HepG2 (cell line): Measurements from ENCODE around the gene SPAG5. TPM values are rescaled to one million over a fixed set of nuclear protein-coding genes. Genes with fewer than 3 reads are reported as not detected.
A peak's percentile ranks its signal among the peaks of the same experiment; 100 is the strongest.

Experiments
- GABPB1 ChIP-seq: IDR thresholded peaks from 2 replicates; pipeline ENCODE4 v1.6.1; 2016; ENCODE audit warnings: mild to moderate bottlenecking, missing genetic modification reagents, moderate library complexity, missing compliant biosample characterization
- HDAC6 ChIP-seq: fragments of 200-600 bp; sonication (generic); IDR thresholded peaks from 2 replicates; pipeline ENCODE4 v1.7.0; 2017; ENCODE audit warnings: mild to moderate bottlenecking, antibody characterized with exemption, low read length, low read depth
- MEIS2 ChIP-seq: sonication (generic); formaldehyde crosslinking; IDR thresholded peaks from 2 replicates; pipeline ENCODE4 v1.9.0; 2021; ENCODE audit warnings: mild to moderate bottlenecking, missing genetic modification reagents
- RNF2 ChIP-seq: fragments of 450-650 bp; conservative IDR thresholded peaks from 2 replicates; pipeline ENCODE4 v1.6.1; 2016; ENCODE audit warnings: low read depth
- SRY ChIP-seq: sonication (generic); formaldehyde crosslinking; IDR thresholded peaks from 2 replicates; pipeline ENCODE4 v1.8.0; 2022; ENCODE audit warnings: mild to moderate bottlenecking, missing genetic modification reagents
- TBX2 ChIP-seq: sonication (generic); formaldehyde crosslinking; IDR thresholded peaks from 2 replicates; pipeline ENCODE4 v1.5.0; 2020; ENCODE audit warnings: missing genetic modification reagents, mild to moderate bottlenecking, borderline replicate concordance
- ZNF124 ChIP-seq: sonication (generic); formaldehyde crosslinking; IDR thresholded peaks from 2 replicates; pipeline ENCODE4 v1.4.0; 2020; ENCODE audit warnings: missing genetic modification reagents
- ZNF138 ChIP-seq: sonication (generic); formaldehyde crosslinking; IDR thresholded peaks from 2 replicates; pipeline ENCODE4 v1.5.0; 2020; ENCODE audit warnings: mild to moderate bottlenecking, low read depth, missing genetic modification reagents
- ZNF30 ChIP-seq: sonication (generic); formaldehyde crosslinking; IDR thresholded peaks from 2 replicates; pipeline ENCODE4 v1.5.0; 2020; ENCODE audit warnings: mild to moderate bottlenecking, missing genetic modification reagents
- ZNF367 ChIP-seq: sonication (generic); formaldehyde crosslinking; IDR thresholded peaks from 2 replicates; pipeline ENCODE4 v1.4.0; 2020; ENCODE audit warnings: missing genetic modification reagents, borderline replicate concordance
- ZNF615 ChIP-seq: sonication (generic); formaldehyde crosslinking; IDR thresholded peaks from 2 replicates; pipeline ENCODE4 v1.5.0; 2020; ENCODE audit warnings: mild to moderate bottlenecking, missing genetic modification reagents, borderline replicate concordance
- ZNF839 ChIP-seq: sonication (generic); formaldehyde crosslinking; IDR thresholded peaks from 2 replicates; pipeline ENCODE4 v1.4.0; 2020; ENCODE audit warnings: missing genetic modification reagents, mild to moderate bottlenecking, borderline replicate concordance
- ZSCAN25 ChIP-seq: sonication (generic); formaldehyde crosslinking; IDR thresholded peaks from 2 replicates; pipeline ENCODE4 v1.8.0; 2022; ENCODE audit warnings: mild to moderate bottlenecking, missing genetic modification reagents
- polyA plus RNA-seq, 8 experiments: library from polyadenylated mRNA; depleted of rRNA in 3 of 8; stranded (reverse) in 7 of 8; unstranded in 1 of 8; fragments of >200 nt; fragmentation: Illumina TruSeq in 4 of 8; extraction: Trizol in 4 of 8; gene quantifications; 2 replicates each; pipeline versions ENCODE4 v1.2.1 to v1.2.3, GENCODE V29; 2011 to 2016; ENCODE audit warnings: low read depth in 4 of 8, missing spikeins in 1 of 8, mixed read lengths in 1 of 8; ENCODE audit not compliant: insufficient read depth in 1 of 8
- total RNA-seq, 5 experiments: library from RNA; depleted of rRNA; stranded (reverse); fragments of >200 nt; fragmentation: Illumina TruSeq; extraction: Trizol; gene quantifications; 2 replicates each; pipeline ENCODE4 v1.2.3, GENCODE V29; 2016; ENCODE audit warnings: low read depth in 1 of 5
- TF ChIP-seq, protein P1 (sequence below): sonication (generic); formaldehyde crosslinking; IDR thresholded peaks from 2 replicates; pipeline ENCODE4 v1.4.0; 2020; ENCODE audit warnings: mild to moderate bottlenecking, missing genetic modification reagents
- TF ChIP-seq, protein P2 (sequence below): sonication (generic); formaldehyde crosslinking; IDR thresholded peaks from 2 replicates; pipeline ENCODE4 v1.4.0; 2020; ENCODE audit warnings: mild to moderate bottlenecking, missing genetic modification reagents

Gene SPAG5
- total and polyA plus RNA-seq, 2 of the 13 experiments (the other 11 are each of a cell fraction or from before 2014, with no cell fraction given), result 41.4 to 98.0 TPM

DNA sequence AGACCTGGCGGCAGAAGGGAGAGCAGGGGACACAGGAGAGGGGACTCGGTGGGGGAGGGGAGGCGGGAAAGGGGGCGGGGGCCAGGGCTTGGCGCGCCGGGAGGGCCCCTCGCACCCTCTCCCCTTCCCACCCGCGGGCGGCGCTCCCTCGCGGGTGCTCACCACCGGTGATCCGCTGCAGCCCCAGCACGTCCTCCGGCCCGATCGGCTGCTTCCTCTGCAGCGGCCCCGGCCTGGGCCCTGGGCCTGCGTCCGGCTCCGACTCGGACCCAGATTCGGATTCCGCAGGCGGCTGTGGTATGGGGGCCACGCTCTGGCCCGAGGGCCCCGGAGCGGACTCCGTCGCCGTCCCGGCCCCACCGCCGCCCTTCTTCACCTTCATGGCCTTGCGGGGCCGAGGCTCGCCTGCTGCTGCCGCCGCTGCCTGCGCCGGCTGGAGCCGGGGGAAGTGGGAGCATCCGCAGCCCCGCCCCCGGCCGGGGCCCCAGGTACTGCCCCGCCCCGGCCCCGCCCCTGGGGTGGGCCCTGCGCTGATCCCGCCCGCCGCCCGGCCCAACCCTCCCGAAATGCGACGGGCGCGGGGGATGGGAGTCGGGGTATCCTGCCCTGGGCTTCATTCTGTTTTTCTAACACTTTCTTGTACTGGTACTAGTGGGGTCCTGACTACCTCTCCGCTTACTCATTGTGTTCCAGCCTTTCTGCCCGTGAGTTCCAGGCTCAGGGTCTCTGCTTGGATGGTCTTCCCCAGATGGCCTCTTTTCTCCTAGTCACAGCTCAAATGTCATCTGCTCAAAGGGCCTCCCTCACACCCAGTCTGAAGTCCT, 46.4 kb downstream of the SPAG5 start, which contains the start of gene UNC119 (continued):
- TF ChIP-seq ZNF839 (no peak), MEIS2 (CRISPR knock-in tag) (no peak), HDAC6 (no peak), ZNF30 (CRISPR knock-in tag) (0 out of 2 replicates have a peak, but pooled peaks have one; percentile 43), RNF2 (no peak), ZNF124 (CRISPR knock-in tag) (no peak), ZNF138 (CRISPR knock-in tag) (no peak), ZSCAN25 (CRISPR knock-in tag) (no peak), GABPB1 (CRISPR knock-in tag) (peak; percentile 63; the same call in 1 of the 2 replicates), ZNF615 (no peak), TBX2 (CRISPR knock-in tag) (no peak), SRY (CRISPR knock-in tag) (peak; percentile 64; the same call in 1 of the 2 replicates), ZNF367 (CRISPR knock-in tag) (no peak)
- TF ChIP-seq, protein P1, sequence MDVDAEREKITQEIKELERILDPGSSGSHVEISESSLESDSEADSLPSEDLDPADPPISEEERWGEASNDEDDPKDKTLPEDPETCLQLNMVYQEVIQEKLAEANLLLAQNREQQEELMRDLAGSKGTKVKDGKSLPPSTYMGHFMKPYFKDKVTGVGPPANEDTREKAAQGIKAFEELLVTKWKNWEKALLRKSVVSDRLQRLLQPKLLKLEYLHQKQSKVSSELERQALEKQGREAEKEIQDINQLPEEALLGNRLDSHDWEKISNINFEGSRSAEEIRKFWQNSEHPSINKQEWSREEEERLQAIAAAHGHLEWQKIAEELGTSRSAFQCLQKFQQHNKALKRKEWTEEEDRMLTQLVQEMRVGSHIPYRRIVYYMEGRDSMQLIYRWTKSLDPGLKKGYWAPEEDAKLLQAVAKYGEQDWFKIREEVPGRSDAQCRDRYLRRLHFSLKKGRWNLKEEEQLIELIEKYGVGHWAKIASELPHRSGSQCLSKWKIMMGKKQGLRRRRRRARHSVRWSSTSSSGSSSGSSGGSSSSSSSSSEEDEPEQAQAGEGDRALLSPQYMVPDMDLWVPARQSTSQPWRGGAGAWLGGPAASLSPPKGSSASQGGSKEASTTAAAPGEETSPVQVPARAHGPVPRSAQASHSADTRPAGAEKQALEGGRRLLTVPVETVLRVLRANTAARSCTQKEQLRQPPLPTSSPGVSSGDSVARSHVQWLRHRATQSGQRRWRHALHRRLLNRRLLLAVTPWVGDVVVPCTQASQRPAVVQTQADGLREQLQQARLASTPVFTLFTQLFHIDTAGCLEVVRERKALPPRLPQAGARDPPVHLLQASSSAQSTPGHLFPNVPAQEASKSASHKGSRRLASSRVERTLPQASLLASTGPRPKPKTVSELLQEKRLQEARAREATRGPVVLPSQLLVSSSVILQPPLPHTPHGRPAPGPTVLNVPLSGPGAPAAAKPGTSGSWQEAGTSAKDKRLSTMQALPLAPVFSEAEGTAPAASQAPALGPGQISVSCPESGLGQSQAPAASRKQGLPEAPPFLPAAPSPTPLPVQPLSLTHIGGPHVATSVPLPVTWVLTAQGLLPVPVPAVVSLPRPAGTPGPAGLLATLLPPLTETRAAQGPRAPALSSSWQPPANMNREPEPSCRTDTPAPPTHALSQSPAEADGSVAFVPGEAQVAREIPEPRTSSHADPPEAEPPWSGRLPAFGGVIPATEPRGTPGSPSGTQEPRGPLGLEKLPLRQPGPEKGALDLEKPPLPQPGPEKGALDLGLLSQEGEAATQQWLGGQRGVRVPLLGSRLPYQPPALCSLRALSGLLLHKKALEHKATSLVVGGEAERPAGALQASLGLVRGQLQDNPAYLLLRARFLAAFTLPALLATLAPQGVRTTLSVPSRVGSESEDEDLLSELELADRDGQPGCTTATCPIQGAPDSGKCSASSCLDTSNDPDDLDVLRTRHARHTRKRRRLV (CRISPR knock-in tag), result no peak
- TF ChIP-seq, protein P2, sequence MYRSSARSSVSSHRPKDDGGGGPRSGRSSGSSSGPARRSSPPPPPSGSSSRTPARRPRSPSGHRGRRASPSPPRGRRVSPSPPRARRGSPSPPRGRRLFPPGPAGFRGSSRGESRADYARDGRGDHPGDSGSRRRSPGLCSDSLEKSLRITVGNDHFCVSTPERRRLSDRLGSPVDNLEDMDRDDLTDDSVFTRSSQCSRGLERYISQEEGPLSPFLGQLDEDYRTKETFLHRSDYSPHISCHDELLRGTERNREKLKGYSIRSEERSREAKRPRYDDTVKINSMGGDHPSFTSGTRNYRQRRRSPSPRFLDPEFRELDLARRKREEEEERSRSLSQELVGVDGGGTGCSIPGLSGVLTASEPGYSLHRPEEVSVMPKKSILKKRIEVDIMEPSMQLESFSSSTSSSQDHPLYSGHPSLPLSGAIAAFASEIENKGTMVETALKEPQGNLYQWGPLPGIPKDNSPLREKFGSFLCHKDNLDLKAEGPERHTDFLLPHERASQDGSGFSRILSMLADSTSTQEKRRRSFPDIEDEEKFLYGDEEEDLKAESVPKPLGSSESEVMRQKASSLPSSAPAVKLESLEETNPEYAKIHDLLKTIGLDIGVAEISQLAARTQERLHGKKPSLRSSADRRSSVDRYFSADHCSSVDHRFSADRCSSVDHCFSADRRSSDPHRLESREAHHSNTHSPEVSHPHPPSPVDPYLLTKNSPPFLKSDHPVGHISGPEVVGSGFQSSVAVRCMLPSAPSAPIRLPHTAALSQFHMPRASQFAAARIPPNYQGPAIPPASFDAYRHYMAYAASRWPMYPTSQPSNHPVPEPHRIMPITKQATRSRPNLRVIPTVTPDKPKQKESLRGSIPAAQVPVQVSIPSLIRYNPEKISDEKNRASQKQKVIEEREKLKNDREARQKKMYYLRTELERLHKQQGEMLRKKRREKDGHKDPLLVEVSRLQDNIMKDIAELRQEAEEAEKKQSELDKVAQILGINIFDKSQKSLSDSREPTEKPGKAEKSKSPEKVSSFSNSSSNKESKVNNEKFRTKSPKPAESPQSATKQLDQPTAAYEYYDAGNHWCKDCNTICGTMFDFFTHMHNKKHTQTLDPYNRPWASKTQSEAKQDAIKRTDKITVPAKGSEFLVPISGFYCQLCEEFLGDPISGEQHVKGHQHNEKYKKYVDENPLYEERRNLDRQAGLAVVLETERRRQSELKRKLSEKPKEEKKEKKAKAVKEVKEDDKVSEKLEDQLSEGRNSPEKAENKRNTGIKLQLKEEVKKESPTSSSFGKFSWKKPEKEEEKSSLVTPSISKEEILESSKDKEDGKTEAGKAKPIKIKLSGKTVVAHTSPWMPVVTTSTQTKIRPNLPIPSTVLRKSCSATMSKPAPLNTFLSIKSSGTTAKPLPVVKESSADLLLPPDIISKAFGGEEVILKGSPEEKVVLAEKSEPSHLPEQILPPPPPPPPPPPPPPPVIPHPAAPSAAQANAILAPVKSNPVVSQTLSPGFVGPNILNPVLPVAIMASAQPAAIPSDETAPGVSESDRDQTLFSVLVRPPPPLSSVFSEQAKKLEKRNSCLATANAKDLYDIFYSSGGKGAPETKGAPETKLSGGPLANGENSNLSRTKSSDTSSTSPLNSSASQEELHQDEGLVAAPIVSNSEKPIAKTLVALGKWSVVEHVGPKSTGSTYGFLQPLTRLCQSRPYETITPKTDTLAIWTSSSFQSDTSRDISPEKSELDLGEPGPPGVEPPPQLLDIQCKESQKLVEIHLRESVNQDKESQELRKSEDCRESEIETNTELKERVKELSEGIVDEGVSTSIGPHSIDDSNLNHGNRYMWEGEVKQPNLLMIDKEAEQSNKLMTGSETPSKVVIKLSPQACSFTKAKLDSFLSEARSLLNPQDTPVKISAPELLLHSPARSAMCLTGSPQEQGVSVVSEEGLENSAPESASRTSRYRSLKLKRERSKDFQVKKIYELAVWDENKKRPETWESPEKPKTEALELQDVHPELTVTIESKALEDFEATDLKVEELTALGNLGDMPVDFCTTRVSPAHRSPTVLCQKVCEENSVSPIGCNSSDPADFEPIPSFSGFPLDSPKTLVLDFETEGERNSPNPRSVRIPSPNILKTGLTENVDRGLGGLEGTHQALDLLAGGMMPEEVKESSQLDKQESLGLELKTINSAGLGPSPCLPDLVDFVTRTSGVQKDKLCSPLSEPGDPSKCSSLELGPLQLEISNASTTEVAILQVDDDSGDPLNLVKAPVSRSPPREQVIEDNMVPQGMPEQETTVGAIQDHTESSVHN (CRISPR knock-in tag), result no peak
